Putamen (tissue), 1 donor: ENCODE results near the gene GNPTG.

Experiments
- DNase-seq: peaks from one replicate; pipeline ENCODE4 v3.0.0-alpha.2; 2016; ENCODE audit warnings: low spot score

Gene GNPTG

DNA sequence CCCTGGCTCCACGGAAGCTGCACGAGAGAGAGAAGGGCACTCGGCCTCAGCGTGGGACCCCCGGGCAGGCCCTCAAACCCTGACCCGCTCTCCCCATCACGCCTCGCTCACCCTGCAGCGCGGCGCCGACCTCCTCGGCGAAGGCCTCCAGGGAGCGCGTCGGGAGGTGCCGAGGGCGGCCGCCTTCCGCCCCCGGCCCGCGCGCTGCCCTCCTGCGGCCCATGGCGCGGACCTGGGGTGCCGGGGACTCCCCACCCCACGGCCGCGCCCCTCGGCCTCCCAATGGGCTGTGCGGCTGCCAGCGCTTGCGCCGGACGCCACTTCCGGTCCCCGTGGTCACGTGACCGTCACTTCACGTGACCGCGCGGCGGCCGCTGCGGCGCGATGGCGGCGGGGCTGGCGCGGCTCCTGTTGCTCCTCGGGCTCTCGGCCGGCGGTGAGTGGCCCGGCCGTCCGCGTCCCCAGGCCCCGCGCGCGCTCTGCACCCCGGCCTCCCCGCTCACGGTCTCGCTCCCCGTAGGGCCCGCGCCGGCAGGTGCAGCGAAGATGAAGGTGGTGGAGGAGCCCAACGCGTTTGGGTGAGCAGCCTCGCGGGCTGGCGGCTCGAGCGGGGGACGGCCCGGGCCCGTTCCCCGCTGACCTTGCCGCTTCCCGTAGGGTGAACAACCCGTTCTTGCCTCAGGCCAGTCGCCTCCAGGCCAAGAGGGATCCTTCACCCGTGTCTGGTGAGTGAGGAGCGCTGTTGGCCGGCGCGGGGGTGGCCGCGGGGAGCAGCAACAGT, at the start of gene GNPTG, which contains the start of gene TSR3:
GNPTG (plus strand) TSS at position 350 of the 781 bp plus-strand sequence; CDS start at position 385, 35 bp downstream.
TSR3 (minus strand) TSS at position 297 of the 781 bp plus-strand sequence; CDS start at position 223, 74 bp downstream.
- peak; percentile 81 for DNase-seq

DNA sequence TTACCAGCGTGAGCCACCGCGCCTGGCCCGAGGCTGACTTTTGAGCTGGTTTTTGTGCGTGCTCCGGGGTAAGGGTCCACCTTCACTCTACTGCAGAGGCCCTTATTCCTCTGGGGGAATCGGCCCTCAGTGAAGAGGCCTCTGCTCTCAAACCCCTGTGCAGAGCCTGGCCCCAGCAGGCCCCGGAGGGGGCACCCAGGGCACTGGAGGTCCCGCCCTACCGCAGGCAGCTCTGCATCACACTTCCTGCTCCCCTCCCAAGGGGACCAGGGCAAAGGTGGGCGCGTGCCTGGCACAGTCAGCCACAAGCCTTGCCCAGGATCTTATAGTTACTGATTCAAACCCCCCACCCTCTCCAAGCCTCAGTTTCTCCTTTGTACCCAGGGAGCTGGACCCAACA, 45.9 kb upstream of the GNPTG start:
- no peak for DNase-seq

DNA sequence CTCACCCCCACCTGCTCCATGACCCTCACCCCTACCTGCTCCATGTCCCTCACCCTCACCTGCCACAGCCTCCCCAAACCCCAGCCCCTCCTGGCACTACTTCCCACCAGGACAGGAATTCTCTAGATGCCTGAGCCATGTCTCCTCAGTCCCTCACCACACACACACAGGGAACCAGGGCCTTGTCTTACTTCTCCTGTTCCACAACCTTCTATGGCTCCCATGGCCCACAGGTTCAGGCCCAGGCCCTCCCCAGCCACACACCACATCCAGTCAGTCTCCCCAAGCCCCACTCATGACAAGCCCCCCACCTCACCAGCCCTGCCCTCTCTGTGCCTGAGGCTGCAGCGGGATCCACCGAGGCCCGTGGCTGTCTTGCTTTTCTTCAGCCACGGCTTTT, 45.4 kb upstream of the GNPTG start:
- DNase-seq = no peak

DNA sequence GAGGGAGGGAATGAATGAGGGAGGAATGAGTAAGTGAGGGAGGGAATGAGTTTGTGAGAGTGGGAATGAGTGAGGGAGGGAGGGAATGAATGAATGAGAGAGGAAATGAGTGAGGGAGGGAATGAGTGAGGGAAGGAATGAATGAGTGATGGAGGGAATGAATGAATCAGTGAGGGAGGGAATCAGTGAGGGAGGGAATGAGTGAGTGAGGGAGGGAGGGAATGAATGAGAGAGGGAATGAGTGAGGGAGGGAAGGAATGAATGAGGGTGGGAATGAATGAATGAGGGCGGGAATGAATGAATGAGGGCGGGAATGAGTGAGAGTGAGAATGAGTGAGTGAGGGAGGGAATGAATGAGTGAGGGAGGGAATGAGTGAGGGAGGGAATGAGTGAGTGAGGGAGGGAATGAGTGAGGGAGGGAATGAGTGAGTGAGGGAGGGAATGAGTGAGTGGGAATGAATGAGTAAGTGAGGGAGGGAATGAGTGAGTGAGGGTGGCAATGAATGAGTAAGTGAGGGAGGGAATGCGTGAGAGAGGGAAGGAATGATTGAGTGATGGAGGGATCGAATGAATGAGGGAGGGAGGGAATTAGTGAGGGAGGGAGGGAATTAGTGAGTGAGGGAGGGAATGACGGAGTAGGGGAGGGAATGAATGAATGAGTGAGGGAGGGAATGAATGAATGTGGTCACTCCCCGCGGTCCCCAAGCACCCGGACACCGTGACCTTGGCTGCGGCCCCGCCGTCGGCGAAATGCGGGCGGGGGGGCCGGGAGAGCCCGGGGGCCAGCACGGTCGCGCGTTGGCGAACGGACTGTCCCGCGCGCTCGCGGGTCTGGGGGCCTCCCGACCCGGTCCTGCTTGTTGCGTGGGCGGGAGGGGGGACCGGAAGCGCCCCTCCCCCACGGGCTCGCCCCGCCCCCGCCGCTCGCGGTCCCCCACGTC, 43.4 kb upstream of the GNPTG start:
- DNase-seq = no peak

DNA sequence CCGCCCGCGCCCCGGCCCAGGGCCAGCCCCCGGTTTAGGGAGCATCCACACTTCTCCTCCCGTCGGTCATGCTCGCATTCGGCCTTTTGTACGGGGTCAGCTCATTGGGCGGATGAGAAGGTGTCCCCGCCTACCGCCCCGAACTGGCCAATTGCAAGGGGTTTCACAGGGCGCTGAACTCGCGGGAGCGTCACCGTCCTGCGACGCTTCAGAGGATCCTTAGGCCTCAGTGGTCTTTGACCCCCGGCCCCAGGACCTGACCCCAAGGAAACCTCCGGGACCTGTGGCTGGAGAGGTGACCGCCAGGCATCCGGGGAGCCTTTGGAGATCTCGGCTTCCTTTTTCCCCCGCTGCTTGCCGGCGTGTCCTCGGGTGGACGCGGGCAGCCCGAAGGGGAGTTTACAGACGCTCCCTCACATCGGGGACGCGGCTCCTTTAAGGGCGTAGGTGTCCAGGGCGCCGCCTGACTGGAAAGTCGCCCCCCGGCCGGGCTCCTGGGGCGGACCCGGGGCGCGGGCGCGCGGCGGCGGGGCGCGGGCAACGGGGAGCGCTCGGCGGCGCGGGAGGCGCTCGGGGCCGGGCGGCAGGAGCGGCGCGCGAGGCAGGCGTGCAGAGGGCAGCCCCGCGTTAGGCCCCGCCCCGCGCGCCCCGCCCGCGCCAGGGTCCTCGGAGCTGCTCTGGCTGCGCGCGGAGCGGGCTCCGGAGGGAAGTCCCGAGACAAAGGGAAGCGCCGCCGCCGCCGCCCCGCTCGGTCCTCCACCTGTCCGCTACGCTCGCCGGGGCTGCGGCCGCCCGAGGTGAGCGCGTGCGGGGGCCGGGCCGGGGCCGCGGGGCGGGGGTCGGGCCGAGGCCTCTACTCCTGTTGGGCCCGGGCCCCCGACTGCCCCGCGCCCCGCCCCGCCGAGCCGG, 42.5 kb upstream of the GNPTG start, which contains the start of gene UBE2I:
UBE2I (plus strand) TSS at position 660 of the 909 bp plus-strand sequence. CDS start 4,395 bp downstream, outside the sequence.
- peak; percentile 98 for DNase-seq

DNA sequence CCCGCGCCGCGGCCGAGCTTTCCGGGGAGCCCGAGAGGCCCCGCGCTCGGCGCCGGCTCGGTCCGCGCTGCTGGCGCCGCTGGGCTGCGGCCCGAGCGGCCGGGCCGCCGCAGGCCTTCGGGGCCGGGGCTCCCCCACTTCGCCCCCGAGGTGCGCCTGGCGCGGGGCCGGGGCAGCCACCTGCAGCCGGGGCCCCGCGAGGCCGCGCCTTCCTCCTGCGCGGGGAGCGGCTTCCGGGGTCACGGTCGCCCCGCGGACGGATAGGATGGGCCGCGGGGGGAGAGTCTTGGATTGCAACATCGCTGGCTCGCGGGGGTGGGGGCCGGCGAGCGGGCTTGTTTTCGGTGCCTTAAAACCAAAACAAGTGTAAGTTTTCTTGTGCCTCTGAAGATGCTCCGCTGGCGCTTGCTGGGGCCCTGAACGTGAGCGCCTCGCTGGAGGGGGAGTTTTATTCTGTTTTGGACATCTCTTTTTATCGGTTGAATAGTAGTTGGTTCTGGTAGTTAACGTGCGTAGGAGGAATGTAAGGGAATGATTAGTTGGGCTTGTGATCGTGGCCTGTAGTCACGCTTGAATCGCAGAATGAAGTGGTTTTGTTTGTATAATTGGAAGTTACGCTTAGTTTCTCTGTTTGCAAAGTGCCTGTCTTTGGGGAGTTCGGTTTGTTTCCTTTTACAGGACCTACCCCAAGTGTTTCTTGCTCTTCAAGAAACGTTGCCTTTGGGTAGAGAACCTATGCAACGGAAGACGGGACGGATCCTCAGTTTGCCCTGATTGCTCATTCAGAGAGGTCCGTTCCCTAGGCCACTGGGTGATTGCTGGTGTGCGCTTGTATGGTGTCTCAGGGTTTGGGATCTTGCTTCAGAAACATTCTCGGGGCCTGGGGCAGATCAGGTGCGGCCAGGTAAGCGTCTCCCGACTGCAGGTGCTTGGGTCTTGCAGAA, 41.6 kb upstream of the GNPTG start:
- DNase-seq = no peak

DNA sequence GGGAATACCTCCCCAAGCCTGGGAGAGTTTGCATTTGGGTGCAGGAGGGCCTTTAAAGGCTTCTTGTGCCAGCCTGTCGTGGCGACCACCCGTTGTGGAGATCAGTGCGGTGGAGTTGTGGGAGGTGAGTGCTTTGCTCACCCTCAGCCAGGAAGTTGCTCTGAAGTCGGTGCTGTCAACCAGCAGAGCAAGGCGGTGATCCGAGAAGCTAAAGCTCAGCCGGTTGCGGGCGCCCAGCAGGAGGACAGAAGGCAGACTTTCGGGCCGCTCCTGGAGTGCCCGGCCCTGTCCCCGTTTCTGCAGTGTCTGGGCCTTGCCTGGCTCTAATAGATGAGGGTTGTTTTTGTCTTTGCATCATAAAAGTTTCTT, 40.9 kb upstream of the GNPTG start:
- no peak for DNase-seq

DNA sequence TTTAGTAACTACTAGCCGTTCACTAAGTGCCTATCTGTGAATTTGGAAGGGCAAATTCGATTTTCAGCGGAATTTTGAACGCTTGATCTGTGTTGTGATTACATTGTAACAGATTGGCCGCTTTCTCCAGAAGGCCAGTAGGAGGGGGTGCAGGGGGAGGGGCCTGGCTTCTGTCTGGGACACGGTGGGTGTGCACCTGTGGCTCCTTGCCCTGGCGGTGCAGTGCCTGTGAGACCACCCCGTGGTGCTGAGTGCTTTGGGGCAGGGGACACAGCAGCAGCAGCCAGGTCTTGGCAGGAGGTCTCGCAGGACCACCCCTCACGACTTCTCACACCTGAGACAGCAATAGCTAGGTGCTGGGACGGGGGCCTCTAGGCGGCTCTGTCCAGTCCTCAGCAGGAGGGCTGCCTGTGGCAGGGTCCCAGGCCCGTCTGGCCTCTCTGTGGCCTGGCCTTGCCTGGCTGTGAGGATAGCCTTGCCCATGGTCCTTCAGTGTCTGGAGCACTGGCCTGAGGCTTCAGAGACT, 40.5 kb upstream of the GNPTG start:
- no peak for DNase-seq

DNA sequence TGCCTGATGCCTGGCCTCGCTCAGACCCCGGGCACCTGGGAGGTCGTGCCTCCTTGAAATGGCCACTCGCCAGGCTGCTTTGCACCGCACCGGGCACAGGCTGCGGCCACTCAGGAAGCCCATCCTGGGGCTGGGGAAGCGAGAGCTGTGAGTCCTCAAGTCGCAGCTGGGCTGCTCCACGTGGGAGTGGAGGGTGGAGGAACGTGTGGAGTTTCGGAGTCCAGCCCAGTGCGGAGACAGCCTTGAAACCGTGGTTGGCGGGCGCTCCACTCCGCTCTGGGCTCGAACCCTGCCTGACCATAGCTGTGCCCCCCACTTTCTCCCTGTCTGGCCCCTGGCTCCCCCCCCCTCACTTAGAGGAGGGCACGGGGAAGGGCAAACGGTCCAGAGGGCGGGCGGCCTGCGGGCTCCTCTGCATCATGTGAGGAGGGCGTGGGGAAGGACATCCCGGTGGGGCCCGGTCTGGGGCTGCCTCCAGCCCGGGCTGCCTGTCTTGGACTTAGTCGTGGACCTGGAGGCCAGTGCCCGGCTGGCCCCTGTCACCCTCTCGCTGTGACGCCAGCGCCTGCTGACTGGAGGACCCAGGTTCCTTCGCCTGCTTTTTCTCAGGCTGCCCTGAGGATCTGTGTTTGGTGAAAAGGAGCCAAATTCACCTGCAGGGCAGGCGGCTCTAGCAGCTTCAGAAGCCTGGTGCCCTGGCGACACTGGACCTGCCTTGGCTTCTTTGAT, 39.8 kb upstream of the GNPTG start:
- no peak for DNase-seq

DNA sequence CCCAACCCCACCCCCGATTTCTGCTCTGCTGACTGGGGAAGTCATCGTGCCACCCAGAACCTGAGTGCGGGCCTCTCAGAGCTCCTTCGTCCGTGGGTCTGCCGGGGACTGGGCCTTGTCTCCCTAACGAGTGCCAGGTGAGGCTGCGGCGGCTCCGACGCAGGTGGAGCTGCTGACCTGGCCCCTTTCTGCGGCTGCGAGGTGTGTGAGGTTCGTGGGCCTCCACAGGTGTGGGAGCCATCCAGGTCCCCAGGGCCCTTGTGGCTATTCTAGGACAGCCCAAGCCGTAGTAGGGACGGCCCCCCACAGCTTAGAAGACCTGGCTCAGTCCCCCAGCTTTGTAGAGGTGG, 39.3 kb upstream of the GNPTG start:
- no peak for DNase-seq

DNA sequence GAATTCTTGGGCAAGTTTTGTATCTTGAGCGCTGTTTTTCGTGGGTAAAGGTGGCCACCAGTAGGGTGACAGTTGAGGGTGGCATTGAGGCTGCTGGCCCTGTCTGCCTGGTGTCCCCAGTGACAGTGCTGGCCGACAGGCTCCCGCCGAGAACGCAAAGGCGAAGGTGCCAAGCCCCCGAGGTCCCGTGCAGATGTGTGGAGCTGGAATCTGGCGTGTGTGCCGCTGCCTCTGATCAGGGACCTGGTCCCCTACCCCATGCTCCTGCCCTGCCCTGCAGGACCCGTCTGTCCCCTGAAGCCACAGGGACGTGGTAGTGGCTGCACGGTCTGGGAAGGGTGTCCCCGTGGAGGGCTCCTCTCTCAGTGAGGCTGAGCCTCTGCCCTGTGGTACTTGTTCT, 38.8 kb upstream of the GNPTG start:
- no peak for DNase-seq

DNA sequence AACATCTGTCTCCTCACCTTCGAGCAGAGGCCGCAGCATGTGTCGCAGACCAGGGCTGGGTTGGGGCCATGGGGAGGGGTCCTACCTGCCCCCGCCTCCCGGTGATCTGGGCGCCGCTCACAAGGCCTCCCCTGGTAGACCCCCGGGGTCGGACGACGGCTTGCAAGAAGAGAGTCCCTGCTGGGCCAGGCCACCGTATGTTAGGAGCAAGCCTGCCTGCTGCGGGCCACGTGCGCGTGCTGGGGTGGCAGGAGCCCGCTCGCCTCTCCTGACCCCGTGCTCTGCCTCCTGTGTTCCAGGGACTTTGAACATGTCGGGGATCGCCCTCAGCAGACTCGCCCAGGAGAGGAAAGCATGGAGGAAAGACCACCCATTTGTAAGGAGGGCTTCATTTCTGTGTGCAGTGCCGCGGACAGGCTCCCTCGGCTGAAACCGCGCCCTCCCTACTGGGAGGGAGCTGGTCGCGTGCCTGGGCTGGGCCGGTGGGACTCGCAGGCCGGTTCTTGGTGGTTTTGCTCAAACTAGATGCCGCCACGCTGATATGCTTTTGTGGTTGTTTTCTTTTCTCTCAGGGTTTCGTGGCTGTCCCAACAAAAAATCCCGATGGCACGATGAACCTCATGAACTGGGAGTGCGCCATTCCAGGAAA, 37.9 kb upstream of the GNPTG start:
- no peak for DNase-seq

DNA sequence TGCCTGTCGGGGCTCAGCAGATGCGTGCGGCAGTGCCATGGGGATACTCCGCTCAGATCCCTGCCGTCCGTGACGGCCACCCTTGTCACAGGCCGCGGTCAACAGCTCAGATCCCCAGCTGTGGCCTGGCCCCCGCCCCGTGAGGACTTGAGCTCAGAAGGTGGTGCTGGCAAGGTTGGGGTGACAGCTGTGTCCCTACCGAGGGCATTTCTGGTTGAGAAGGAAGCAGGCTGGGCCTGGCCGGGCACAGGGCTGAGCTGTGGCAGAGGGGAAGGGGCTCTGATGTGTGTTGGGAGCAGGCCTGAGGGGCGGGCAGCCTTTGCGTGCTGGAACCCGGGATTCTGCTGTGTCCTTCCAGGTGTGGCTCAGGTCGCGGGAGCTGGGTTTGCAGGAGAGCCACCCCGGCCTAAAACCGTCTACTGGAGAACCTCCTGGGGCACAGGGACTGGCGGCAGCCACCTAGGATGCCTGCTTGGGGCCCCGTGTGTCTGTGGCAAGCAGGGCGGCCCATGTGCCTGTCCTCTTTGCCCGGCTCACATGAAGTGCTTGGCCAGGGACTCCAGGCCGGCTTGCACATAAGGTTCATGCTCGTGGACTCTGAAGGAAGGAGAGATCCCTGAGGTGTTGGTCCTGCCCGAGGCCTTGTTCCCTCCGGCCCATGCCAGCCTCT, 37.2 kb upstream of the GNPTG start:
- DNase-seq = no peak

DNA sequence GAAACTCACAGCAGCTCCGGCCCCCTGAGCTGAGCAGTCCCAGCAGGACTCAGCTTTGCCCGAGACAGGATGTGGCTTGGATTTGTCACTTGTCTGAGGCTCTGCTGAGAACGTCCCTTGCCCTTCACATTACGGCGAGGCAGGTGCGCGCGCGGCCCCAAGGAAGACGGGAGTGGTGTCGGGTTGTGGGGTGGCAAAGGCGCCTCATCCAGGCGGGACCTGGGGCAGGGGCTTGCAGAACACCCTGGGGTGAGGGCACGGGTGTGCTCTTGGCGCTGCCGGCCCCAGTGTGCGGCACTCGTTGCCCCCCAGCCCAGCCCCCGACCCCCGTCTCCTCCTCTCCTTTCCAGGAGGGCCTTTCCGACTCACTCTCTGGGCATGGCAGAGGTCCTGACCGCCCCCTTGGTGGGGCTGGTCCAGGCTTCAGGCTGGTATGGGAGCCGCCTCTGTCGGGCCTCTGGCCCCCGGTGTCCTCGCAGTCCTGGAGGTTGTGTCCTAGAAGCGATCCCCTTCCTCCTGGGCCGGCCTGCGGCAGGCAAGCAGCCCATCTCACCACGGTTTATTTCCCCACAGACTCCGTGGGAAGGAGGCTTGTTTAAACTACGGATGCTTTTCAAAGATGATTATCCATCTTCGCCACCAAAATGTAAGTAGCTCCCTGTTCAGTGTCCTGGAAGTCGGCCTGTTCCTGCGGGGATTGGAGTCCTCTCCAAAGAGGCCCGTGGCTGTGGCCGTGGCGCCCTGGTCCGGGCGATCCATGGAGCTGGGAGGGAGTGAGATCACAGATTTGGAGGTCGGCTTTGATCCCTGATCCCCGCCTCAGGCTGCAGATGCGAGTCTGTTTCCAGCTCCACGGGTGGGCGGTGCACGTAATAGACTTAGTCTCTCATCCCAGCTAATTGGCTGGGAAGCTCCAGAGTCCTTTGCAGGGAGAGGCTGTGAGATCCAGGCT, 36.4 kb upstream of the GNPTG start:
- DNase-seq = no peak

DNA sequence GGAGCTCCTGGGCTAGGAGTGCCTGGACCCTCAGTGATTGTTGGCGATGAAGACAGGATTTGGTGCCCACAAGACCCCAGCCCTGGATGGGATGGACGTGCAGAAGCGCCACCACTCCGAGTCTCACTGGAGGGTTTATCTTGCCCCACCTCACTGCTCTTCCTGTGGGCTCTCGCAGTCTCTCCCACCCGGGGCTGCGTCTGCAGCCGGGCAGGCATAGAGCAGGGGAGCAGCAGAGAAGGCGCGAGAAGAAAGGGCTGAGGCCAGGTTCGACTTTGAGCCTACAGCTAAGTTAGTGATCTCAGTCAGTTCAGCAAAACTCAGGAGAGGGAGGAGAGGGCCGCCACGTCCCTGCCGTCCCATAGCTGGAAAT, 35.7 kb upstream of the GNPTG start:
- no peak for DNase-seq

DNA sequence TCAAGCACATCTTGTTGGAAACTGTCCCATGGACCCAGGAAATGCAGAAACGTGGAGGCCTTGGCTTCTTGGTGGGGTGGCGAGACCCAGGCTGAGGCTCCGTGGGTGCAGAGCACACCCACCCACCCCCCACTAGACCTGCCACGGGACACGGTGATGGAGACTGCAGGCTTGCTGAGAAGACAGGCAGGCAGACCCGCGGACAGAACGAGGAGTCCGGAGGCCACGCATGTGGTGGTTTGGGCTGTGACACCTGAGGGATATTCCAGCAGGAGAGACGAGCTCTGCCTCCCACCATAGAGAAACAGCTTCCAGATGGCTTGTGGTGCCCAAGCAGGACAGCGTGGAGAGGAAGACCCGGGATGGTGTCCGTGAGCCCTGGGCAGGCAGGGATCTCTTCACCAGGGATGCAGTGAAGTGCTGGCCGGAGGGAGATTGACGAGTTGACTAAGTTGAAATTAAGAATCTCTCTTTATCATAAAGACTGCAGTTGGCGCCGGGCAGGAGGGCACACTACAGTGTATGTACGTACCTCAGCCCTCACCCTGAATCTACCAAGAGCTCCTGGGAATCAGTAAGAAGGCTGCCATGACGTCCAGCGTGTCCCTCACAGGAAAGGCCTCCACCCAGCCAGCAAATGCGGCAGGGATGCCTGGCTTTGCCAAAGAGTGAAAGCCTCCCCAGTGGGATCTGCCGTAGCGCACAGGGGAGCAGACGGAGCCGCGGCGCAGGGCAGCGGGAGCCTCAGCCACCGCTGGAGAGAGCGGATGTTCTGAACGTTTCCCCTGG, 34.1 kb upstream of the GNPTG start:
- no peak for DNase-seq

DNA sequence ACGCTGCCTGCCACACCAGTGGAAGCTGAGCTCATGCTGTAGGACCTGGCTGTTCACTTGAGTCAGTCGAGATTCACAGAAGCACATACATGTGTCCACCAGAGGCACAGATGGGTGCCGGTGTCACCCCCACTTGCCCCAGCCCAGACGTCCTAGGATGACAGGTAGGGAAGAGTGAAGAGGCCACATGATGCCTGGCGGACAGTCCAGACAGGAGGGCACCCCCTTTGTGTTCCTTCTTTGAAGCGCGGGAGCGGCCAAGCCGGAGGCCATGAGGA, 33.5 kb upstream of the GNPTG start:
- DNase-seq = no peak
